ENCODE measurements around the gene NDUFS3. TPM values are rescaled to one million over a fixed set of nuclear protein-coding genes. Genes with fewer than 3 reads are reported as not detected.
A peak's percentile ranks its signal among the peaks of the same experiment; 100 is the strongest.

Gene NDUFS3
- total and polyA plus RNA-seq, 2 of the 13 experiments (the other 11 are each of a cell fraction or from before 2014, with no cell fraction given), result 151 to 184 TPM

GRCh38 chr11:47552566-47553405 is 26.1 kb upstream of the NDUFS3 start, which contains the start of gene CELF1 (continued):
- no peak for TF ChIP-seq ZNF557 (CRISPR knock-in tag; IDR thresholded peaks at IDR 0.05)
- no peak for TF ChIP-seq SNRNP70 (IDR thresholded peaks at IDR 0.05; ENCODE audit: low read depth, low read length)
- TF ChIP-seq HNRNPUL1 (IDR thresholded peaks at IDR 0.05; ENCODE audit: low read depth, low read length), result no peak
- no peak for TF ChIP-seq ZNF816 (CRISPR knock-in tag; IDR thresholded peaks at IDR 0.05; ENCODE audit: borderline replicate concordance)
- peak; percentile 77; the same call in 1 of the 2 replicates for TF ChIP-seq POGZ (CRISPR knock-in tag; IDR thresholded peaks at IDR 0.05)
- no peak for TF ChIP-seq BCLAF1 (IDR thresholded peaks at IDR 0.05)
- TF ChIP-seq, protein P1, sequence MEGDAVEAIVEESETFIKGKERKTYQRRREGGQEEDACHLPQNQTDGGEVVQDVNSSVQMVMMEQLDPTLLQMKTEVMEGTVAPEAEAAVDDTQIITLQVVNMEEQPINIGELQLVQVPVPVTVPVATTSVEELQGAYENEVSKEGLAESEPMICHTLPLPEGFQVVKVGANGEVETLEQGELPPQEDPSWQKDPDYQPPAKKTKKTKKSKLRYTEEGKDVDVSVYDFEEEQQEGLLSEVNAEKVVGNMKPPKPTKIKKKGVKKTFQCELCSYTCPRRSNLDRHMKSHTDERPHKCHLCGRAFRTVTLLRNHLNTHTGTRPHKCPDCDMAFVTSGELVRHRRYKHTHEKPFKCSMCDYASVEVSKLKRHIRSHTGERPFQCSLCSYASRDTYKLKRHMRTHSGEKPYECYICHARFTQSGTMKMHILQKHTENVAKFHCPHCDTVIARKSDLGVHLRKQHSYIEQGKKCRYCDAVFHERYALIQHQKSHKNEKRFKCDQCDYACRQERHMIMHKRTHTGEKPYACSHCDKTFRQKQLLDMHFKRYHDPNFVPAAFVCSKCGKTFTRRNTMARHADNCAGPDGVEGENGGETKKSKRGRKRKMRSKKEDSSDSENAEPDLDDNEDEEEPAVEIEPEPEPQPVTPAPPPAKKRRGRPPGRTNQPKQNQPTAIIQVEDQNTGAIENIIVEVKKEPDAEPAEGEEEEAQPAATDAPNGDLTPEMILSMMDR (CRISPR knock-in tag; IDR thresholded peaks at IDR 0.05), result peak; percentile 82
- peak; percentile 19; the same call in 1 of the 2 replicates for TF ChIP-seq ZNF430 (CRISPR knock-in tag; IDR thresholded peaks at IDR 0.05)
- TF ChIP-seq, protein P2, sequence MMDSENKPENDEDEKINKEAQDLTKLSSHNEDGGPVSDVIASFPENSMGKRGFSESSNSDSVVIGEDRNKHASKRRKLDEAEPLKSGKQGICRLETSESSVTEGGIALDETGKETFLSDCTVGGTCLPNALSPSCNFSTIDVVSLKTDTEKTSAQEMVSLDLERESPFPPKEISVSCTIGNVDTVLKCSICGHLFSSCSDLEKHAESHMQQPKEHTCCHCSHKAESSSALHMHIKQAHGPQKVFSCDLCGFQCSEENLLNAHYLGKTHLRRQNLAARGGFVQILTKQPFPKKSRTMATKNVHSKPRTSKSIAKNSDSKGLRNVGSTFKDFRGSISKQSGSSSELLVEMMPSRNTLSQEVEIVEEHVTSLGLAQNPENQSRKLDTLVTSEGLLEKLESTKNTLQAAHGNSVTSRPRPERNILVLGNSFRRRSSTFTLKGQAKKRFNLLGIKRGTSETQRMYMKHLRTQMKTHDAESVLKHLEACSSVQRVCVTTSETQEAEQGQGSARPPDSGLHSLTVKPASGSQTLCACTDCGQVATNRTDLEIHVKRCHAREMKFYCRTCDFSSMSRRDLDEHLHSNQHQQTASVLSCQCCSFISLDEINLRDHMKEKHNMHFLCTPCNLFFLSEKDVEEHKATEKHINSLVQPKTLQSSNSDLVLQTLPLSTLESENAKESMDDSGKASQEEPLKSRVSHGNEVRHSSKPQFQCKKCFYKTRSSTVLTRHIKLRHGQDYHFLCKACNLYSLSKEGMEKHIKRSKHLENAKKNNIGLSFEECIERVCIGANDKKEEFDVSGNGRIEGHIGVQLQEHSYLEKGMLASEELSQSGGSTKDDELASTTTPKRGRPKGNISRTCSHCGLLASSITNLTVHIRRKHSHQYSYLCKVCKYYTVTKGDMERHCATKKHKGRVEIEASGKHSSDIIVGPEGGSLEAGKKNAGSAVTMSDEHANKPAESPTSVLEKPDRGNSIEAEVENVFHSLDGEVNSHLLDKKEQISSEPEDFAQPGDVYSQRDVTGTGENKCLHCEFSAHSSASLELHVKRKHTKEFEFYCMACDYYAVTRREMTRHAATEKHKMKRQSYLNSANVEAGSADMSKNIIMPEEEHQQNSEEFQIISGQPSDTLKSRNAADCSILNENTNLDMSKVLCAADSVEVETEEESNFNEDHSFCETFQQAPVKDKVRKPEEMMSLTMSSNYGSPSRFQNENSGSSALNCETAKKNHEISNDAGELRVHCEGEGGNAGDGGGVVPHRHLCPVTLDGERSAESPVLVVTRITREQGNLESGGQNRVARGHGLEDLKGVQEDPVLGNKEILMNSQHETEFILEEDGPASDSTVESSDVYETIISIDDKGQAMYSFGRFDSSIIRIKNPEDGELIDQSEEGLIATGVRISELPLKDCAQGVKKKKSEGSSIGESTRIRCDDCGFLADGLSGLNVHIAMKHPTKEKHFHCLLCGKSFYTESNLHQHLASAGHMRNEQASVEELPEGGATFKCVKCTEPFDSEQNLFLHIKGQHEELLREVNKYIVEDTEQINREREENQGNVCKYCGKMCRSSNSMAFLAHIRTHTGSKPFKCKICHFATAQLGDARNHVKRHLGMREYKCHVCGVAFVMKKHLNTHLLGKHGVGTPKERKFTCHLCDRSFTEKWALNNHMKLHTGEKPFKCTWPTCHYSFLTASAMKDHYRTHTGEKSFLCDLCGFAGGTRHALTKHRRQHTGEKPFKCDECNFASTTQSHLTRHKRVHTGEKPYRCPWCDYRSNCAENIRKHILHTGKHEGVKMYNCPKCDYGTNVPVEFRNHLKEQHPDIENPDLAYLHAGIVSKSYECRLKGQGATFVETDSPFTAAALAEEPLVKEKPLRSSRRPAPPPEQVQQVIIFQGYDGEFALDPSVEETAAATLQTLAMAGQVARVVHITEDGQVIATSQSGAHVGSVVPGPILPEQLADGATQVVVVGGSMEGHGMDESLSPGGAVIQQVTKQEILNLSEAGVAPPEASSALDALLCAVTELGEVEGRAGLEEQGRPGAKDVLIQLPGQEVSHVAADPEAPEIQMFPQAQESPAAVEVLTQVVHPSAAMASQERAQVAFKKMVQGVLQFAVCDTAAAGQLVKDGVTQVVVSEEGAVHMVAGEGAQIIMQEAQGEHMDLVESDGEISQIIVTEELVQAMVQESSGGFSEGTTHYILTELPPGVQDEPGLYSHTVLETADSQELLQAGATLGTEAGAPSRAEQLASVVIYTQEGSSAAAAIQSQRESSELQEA (CRISPR knock-in tag; IDR thresholded peaks at IDR 0.05; ENCODE audit: not compliant biosample characterization), result no peak
- TF ChIP-seq, protein P3, sequence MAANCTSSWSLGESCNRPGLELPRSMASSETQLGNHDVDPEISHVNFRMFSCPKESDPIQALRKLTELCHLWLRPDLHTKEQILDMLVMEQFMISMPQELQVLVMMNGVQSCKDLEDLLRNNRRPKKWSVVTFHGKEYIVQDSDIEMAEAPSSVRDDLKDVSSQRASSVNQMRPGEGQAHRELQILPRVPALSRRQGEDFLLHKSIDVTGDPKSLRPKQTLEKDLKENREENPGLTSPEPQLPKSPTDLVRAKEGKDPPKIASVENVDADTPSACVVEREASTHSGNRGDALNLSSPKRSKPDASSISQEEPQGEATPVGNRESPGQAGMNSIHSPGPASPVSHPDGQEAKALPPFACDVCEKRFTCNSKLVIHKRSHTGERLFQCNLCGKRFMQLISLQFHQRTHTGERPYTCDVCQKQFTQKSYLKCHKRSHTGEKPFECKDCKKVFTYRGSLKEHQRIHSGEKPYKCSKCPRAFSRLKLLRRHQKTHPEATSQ (CRISPR knock-in tag; IDR thresholded peaks at IDR 0.05; ENCODE audit: borderline replicate concordance), result no peak
- TF ChIP-seq, protein P4, sequence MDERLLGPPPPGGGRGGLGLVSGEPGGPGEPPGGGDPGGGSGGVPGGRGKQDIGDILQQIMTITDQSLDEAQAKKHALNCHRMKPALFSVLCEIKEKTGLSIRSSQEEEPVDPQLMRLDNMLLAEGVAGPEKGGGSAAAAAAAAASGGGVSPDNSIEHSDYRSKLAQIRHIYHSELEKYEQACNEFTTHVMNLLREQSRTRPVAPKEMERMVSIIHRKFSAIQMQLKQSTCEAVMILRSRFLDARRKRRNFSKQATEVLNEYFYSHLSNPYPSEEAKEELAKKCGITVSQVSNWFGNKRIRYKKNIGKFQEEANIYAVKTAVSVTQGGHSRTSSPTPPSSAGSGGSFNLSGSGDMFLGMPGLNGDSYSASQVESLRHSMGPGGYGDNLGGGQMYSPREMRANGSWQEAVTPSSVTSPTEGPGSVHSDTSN (CRISPR knock-in tag; IDR thresholded peaks at IDR 0.05), result no peak

Measured in HepG2 (cell line).